Coronary artery (tissue), 2 donors: ENCODE measurements around the gene TMED4.

Experiments used
- DNase-seq: peaks from one replicate; pipeline ENCODE4 v3.0.0-alpha.2; 2017; ENCODE audit warnings: low spot score
- H3K27ac ChIP-seq, 2 donors: fragments of 200-600 bp; sonication (generic); one replicate each; pipeline ENCODE4 v1.5.1; 2016 to 2019
- H3K4me3 ChIP-seq: fragments of 200-600 bp; sonication (generic); 2 replicates; pipeline ENCODE4 v1.5.1; 2016; ENCODE audit warnings: mild to moderate bottlenecking, moderate library complexity
- TF ChIP-seq, protein P1 (sequence below): fragments of 200-600 bp; sonication (generic); IDR thresholded peaks from one replicate; pipeline ENCODE4 v1.5.1; 2019; ENCODE audit warnings: antibody characterized with exemption

The TMED4 gene

DNA sequence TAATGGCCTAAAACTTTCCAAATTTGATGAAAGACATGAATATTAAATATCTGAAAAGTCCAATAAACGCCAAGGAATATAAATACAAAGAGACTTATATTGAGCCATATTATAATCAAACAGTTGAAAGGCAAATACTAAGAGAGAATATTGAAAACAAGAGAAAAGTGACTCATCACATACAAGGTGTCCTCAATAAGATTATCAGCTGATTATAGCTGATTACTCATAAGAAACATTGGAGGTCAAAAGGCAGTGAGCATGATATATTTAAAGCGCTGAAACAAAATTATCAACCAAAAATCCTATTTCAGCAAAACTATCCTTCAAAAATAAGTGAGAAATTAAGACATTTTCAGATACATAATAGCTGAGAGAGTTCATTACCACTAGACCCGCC is 33.1 kb downstream of the TMED4 start:
- TF ChIP-seq, protein P1, sequence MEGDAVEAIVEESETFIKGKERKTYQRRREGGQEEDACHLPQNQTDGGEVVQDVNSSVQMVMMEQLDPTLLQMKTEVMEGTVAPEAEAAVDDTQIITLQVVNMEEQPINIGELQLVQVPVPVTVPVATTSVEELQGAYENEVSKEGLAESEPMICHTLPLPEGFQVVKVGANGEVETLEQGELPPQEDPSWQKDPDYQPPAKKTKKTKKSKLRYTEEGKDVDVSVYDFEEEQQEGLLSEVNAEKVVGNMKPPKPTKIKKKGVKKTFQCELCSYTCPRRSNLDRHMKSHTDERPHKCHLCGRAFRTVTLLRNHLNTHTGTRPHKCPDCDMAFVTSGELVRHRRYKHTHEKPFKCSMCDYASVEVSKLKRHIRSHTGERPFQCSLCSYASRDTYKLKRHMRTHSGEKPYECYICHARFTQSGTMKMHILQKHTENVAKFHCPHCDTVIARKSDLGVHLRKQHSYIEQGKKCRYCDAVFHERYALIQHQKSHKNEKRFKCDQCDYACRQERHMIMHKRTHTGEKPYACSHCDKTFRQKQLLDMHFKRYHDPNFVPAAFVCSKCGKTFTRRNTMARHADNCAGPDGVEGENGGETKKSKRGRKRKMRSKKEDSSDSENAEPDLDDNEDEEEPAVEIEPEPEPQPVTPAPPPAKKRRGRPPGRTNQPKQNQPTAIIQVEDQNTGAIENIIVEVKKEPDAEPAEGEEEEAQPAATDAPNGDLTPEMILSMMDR: no peak
- no peak overlapping the region for H3K4me3 ChIP-seq
- DNase-seq: no peak
- H3K27ac ChIP-seq: no peak overlapping the region

DNA sequence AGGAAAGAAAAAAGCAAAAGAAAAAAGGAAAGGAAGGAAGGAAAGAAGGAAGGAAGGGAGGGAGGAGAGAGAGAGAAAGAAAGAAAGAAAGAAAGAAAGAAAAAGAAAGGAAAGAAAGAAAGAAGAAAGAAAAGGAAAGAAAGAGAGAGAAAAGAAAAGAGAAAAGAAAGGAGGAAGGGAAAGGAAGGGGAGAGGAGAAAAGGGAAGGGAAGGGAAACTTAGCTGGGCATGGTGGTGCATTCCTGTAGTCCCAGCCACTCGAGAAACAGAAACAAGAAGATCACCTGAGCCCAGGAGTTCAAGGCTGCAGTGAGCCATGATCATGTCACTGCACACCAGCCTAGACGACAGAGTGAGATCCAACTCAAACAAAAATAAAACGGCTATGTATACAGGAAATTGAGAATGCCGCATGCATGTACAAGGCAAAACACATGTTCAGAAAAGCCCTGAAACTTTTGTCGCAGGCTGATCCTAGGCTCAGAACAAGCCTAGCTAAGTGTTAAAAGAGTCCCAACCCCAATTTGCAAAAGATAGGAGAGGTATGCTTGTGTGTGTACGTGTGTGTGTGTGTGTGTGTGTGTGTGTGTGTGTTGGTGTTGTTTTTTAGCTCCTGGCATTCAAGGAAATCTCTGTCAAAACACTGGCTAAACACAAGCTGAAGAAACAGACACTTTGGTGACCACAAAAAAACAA is 34.3 kb downstream of the TMED4 start:
- DNase-seq: no peak
- TF ChIP-seq, protein P1: no peak
- no peak overlapping the region for H3K27ac ChIP-seq
- no peak overlapping the region for H3K4me3 ChIP-seq

DNA sequence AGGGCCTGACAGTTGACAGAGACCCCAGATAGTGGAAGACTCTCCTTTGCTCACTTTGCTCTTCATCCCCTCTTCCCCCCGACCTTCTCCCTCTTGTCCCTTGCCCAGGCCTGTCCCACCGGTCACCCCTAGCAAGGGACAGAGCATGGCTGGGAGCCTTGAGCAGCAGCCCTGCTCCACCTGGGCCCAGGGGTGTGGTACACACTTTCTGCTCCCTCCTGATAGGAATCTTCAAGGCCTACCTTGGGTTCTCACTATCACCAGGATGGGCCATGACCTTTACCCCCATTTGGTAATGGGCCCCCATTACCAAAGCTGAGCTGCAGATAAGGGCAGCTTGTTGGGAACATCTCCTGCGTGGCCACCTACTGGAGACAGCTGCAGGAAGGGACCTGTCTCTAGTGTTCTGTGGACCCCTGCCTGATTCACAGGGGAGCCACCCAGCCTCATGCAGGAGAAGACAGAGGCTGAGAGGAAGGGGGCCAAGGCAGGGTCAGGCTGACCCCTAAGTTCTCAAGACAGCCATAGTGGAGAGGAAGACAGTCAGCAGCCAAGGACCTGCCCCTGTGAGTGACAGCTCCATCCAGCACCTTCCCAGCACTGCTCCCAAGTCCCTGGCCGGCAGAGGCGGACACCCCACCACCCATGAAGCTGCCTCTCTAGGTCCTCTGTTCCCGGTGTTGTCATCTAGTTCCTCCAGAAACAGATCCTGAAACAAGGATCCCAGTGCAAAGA is 40.0 kb downstream of the TMED4 start:
- Histone ChIP-seq H3K27ac (no peak overlapping the region), H3K4me3 (no peak overlapping the region)
- no peak for DNase-seq
- TF ChIP-seq, protein P1: no peak

DNA sequence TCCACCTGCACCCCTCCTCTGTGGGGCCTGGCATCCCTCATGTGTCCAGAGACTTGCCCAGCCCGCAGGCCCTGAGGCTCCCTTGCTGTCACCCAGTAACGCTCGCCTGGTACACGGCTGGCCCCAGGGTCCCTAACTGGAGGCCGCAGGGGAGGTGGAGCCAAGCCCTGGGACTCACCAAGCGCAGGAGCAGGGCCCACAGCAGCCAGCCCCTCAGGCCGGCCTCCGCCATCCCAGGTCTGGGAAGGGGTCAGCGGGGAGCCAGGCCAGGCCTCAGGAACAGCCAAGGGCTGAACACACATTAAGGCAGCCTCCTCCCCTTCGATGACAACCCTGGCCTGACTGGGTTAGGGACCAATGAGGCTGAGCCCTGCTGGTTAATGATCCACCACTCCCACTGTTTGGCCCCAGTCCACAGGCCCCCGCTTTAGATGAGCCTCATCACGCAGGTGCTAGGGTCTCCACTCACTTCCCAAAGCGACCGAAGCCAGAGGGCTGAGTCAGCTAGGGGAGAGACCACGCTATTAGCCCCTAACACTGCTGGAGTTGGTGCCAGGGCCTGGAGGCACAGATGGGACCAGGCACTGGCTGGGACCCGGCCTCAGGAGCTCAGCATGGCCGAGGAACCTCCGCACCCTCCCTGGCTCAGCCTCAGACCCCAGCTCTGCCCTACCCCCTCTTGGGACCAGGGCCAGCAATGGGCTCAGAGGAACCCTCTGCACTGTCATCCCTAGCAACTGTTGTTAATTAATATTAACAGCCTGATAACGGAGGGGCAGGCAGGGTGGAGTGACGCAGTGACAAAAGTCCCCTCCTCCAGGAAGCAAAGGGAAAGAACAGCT is 40.8 kb downstream of the TMED4 start, which contains the start of gene NPC1L1:
Gene NPC1L1 (minus strand): TSS at position 303 of the 842 bp plus-strand sequence. CDS start 71 bp downstream, at position 232.
- no peak for DNase-seq
- H3K4me3 ChIP-seq: no peak within 1 kb of the TSS
- TF ChIP-seq, protein P1: no peak
- H3K27ac ChIP-seq: no peak within 1 kb of the TSS

DNA sequence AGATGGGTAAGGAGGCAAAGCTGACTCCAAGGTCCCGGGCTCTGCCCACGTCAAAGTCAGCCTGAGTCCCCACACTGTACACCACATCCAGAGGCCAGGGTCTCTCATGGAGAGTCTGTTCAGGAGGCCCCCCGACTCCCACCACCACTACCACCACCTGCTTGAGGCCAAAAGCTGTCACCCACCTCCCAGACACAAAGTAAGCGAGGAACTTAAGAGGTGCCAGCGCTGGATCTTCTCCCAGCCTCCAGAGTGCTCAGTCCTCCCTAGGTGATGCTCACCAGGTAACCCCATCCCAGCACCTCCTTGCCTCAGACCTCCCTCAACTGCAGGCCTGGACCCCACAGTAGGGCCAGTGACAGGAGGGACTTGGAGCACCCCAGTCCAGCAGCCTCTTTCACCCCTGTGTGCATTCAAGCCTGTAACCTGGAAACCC is 41.4 kb downstream of the TMED4 start:
- Histone ChIP-seq H3K27ac (no peak overlapping the region), H3K4me3 (no peak overlapping the region)
- TF ChIP-seq, protein P1: no peak
- no peak for DNase-seq

DNA sequence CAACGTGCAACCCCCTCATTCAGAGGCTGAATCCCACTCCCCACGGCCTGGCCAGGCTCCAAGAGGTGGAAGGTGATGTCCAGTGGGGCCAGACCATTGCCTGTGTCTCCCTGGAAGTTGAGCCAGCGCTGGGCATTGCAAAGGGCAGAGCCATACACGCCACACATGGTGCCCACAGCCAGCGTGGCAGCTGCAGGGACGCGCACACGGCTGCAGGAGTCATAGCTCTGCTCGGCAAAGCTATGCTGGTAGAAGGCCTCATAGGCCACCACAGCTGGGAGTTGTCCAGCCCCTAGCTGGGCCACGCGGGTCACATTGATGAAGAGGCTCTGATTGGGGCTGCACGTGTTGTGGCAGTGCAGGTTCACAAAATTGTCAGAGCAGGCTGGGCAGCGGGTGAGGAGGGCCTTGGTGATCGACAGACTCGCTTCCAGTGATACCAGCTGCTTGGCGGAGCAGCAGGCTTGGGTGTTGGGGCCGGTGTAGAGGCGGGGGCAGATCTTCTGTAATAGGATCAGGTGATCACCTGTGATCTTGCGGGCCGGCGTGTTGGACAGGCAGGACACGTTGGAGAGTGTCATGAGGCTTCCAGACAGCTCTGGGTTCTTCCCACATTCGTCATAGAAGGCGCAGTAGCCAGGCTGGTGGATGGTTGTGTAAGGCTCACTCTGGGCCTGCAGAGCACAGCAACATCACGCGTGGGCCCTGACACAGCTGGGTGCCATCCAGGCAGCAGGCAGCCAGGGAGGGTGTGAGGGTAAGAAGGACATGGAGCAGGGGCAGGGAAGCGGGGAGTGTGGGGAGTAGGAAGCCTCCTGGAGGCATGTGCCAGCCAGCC is 42.1 kb downstream of the TMED4 start:
- TF ChIP-seq, protein P1: no peak
- DNase-seq: no peak
- no peak overlapping the region for H3K27ac ChIP-seq
- no peak overlapping the region for H3K4me3 ChIP-seq
